ENCODE data around the gene SPART. TPM values are rescaled to one million over a fixed set of nuclear protein-coding genes. Genes with fewer than 3 reads are reported as not detected.

SPART gene
- total and polyA plus RNA-seq, 9 of the 15 experiments (the other 6 are each of a cell fraction or from before 2014, with no cell fraction given), result 18.7 to 79.0 (median 41.0) TPM

GRCh38 chr13:36329361-36329760, 16.8 kb downstream of the SPART start:
- intact Hi-C loops (cut with micrococcal nuclease), result no loop called here
- no peak overlapping the region for H3K4me2 ChIP-seq (ENCODE audit: insufficient read depth, low read length)
- H3K9me1 ChIP-seq (ENCODE audit: control insufficient read depth, insufficient read depth, low read length), result no peaks in the 10 kb centered on the region
- H3K27me3 ChIP-seq (ENCODE audit: control insufficient read depth in 2 of 2, insufficient read depth in 2 of 2, low read length in 2 of 2), result no peaks in the 10 kb centered on the region
- no peaks in the 10 kb centered on the region for H4K20me1 ChIP-seq (replicated peaks; ENCODE audit: control insufficient read depth, insufficient read depth, low read length)
- FAIRE-seq (no peak), ATAC-seq (no peak), DNase-seq (ENCODE audit: extremely low read depth in 1 of 4, low spot score in 3 of 4) (no peak)
- BruUV-seq (replicated peaks), result no TSS peak
- TF ChIP-seq KDM5B (IDR thresholded peaks at IDR 0.05; ENCODE audit: insufficient replicate concordance, low read depth, low read length) (no peak), SRSF1 (IDR thresholded peaks at IDR 0.05; ENCODE audit: low read depth, low read length) (no peak), MTF1 (CRISPR knock-in tag; IDR thresholded peaks at IDR 0.05; ENCODE audit: borderline replicate concordance) (no peak), ZNF592 (IDR thresholded peaks at IDR 0.05) (no peak), SRF (CRISPR knock-in tag; IDR thresholded peaks at IDR 0.05) (no peak), RCOR1 (IDR thresholded peaks at IDR 0.05; ENCODE audit: borderline replicate concordance in 1 of 2, low read depth in 2 of 2, low read length in 2 of 2) (no peak), HDAC3 (IDR thresholded peaks at IDR 0.05; ENCODE audit: borderline replicate concordance, partially characterized antibody) (no peak), USF1 (CRISPR knock-in tag; IDR thresholded peaks at IDR 0.05) (no peak), ZFPM2 (CRISPR knock-in tag; IDR thresholded peaks at IDR 0.05) (no peak)
- TF ChIP-seq, protein P1, sequence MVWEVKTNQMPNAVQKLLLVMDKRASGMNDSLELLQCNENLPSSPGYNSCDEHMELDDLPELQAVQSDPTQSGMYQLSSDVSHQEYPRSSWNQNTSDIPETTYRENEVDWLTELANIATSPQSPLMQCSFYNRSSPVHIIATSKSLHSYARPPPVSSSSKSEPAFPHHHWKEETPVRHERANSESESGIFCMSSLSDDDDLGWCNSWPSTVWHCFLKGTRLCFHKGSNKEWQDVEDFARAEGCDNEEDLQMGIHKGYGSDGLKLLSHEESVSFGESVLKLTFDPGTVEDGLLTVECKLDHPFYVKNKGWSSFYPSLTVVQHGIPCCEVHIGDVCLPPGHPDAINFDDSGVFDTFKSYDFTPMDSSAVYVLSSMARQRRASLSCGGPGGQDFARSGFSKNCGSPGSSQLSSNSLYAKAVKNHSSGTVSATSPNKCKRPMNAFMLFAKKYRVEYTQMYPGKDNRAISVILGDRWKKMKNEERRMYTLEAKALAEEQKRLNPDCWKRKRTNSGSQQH (CRISPR knock-in tag; IDR thresholded peaks at IDR 0.05), result no peak
- ChIA-PET POLR2A (no interaction called here), CTCF (ENCODE audit: low intra/inter-chr PET ratio) (no interaction called here)
- no peak overlapping the region for H3K4me3 ChIP-seq
- peaks cover 55% of the 10 kb centered on the region for H3K36me3 ChIP-seq (ENCODE audit: control insufficient read depth, insufficient read depth, low read length)
- no peak overlapping the region for H2AFZ ChIP-seq (ENCODE audit: low read depth, low read length)
- no peaks in the 10 kb centered on the region for H3K9me3 ChIP-seq (replicated peaks; ENCODE audit: control insufficient read depth, insufficient read depth, low read depth, low read length)
- H3K9ac ChIP-seq (ENCODE audit: insufficient read depth in 1 of 2, low read depth in 2 of 2, low read length in 2 of 2), result no peak overlapping the region
- WGBS (ENCODE audit: insufficient coverage, low coverage, missing lambda C conversion rate), result 86% methylated on average over 4 of the region's 4 CpGs
- H3K79me2 ChIP-seq (ENCODE audit: control insufficient read depth, insufficient read depth, low read length), result peaks cover 32% of the 10 kb centered on the region
- H3K4me1 ChIP-seq (replicated peaks in 1 of 2; ENCODE audit: control insufficient read depth in 2 of 2, insufficient read depth in 2 of 2, low read length in 2 of 2), result no peaks in the 10 kb centered on the region
- H3K27ac ChIP-seq (ENCODE audit: extremely low read depth, low read depth, low read length), result no peak overlapping the region
- in situ Hi-C loops (cut with MboI), result no loop called here

Measured in K562 (cell line).